Measurements from ENCODE around the gene CDH26.

The CDH26 gene

DNA sequence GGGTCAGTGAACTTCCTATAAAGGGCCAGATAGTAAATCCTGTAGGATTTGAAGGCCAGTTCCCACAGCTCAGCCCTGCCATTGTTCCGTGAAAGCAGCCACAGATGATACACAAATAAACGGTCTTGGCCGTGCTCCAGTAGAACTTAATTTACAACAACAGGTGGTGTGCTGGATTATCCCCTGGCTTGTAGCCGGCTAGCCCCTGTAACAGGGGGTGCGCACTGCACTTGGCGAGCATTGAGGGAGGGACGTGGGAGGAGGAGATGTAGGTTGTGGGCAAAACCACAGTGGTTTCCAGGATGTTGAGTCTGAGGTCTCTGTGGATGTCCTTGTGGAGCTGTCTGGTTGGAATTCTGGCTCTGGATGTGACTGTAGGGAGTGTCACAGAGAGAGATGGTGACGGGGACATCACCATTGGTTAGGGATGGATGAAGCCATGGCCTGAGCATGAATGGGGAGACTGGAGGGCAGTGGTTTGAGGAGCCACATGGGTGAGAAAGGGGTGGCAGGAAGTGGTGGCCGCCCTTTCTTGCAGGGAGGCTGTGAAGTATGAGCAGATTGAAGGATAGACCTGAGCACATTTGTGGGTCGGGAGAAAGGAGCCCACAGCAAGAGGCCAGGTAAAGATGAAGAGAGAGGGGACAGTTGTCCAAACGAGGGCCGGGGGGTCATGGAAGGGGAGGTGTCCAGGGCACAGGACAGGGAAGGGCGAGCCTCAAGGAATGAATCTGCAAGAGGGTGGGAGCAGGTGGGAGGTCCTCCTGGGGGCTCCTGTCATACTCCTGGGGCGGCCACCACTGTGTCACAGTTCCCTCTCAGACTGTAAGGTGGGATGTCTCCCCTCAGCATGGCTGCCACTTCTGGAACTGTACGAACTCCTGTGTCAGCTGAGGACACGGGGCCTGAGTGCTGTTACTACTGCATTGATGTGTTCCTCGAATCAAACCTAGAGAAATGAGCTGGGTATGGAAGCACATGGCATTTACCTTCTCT is 53.6 kb downstream of the CDH26 start:
- no peak for DNase-seq (ENCODE audit: extremely low read depth, low read depth)
- TF ChIP-seq, protein P1, sequence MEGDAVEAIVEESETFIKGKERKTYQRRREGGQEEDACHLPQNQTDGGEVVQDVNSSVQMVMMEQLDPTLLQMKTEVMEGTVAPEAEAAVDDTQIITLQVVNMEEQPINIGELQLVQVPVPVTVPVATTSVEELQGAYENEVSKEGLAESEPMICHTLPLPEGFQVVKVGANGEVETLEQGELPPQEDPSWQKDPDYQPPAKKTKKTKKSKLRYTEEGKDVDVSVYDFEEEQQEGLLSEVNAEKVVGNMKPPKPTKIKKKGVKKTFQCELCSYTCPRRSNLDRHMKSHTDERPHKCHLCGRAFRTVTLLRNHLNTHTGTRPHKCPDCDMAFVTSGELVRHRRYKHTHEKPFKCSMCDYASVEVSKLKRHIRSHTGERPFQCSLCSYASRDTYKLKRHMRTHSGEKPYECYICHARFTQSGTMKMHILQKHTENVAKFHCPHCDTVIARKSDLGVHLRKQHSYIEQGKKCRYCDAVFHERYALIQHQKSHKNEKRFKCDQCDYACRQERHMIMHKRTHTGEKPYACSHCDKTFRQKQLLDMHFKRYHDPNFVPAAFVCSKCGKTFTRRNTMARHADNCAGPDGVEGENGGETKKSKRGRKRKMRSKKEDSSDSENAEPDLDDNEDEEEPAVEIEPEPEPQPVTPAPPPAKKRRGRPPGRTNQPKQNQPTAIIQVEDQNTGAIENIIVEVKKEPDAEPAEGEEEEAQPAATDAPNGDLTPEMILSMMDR (IDR thresholded peaks at IDR 0.05; ENCODE audit: low read depth, low read length) = no peak

DNA sequence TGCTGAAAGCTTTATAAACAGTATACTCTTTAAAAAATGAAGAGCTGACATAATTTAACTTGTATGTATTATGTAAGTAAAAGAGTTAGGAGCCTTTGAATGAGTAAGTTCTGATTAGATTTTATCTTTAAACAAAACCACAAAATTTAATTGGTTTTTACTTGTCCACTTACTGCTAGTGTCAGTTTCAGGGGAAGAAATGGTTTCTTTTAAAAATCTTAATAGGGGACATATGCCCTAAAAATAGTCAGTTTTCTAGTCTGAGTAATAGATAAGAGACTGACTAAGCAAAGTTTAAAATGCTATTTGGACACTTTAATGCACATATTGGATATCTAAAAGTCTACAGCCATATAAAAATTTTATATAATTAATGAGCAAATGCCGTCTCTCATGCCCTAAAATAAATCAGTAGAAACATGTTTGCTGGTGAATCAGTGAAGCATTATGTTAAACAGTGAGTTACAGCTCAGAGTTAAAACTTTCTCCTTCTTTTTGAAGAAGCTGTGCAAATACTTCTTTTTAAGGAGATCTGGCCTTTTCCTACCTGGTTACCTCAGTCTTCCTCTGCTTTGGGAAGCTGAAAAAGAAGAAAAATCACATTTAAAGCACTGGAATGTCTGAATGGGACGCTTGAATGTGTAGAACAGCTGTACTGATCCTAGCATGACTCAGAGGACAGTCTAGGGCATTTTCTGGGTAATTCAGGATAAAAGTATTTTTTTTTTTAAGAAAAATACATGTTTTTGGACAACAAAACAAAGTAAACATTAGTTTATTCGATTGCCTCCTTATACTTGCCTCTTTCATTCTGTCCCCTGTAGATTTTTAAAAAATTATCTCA is 55.3 kb downstream of the CDH26 start:
- DNase-seq (ENCODE audit: extremely low read depth, low read depth) = no peak
- TF ChIP-seq, protein P1 (IDR thresholded peaks at IDR 0.05; ENCODE audit: low read depth, low read length) = no peak

DNA sequence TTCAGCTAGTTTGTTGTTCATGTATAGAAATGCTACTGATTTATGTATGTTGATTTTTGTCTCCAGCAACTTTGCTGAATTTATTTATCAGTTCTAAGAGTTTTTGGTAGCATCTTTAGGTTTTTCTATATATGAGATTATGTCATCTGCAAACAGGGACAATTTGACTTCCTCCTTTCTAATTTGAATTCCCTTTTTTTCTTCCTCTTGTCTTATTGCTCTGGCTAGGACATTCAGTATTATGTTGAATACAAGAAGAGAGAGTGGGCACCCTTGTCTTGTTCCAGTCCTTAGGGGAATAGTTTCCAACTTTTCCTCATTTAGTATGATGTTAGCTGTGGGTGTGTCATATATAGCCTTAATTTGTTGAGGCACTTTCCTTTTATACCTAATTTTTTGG is 58.2 kb downstream of the CDH26 start:
- DNase-seq (ENCODE audit: extremely low read depth, low read depth) = no peak
- TF ChIP-seq, protein P1 (IDR thresholded peaks at IDR 0.05; ENCODE audit: low read depth, low read length) = no peak

DNA sequence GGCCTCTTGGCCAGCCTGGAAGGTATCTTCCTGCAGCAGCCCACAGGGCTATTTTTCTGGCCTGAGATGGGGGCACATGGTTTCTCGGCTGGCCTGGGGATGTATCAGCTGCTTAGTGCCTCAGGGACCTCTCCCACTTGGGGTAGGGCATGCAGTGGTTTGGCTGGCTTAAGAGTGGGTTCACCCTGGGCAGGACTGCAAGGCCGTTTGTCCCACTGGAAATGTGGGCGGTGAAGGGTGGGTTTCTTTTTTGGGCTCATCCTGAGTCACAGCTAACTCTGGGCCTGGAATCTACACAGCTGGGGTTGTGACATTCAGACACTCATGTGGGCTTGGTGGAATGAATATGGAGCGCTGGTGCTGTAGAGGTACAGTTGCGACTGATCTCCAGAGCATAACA is 62.0 kb downstream of the CDH26 start:
- TF ChIP-seq, protein P1 (IDR thresholded peaks at IDR 0.05; ENCODE audit: low read depth, low read length) = no peak
- DNase-seq (ENCODE audit: extremely low read depth, low read depth) = no peak

DNA sequence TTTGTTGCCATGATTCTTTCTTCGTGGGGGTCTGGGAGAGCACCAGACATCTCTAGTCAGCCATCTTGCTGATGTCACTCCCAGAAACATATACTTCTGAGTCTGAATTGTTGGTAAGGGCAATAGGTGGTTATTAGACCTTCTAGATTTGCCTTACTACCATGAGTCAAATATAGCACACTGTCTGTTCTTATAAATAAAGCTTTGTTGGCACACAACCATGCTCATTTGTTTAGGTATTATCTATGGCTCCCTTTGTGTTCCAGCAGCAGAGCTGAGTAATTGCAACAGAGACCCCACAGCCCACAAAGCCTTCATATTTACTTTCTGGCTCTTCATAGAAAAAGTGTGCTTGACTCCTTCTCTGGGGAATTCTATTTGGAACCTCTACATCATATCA is 62.9 kb downstream of the CDH26 start:
- DNase-seq (ENCODE audit: extremely low read depth, low read depth) = no peak
- TF ChIP-seq, protein P1 (IDR thresholded peaks at IDR 0.05; ENCODE audit: low read depth, low read length) = no peak

DNA sequence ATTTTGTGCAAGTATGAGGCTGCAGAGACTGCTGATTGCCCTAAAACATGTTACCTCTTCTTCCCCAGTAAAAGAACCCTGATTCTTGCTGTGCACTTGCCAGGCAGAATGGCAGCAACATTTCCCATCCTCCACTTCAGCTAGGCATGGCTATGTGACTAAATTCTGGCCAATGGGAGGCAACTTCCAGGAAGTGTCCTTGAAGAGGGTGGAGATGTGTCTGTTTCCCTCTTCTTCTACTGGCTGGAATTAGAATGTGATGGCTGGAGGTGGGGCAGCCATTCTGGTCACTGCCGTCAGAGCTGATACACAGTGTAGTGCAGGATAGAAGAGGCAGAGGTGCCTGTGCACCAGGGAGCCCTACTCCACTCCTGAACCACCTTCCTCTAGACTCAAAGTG is 64.6 kb downstream of the CDH26 start:
- TF ChIP-seq, protein P1 (IDR thresholded peaks at IDR 0.05; ENCODE audit: low read depth, low read length) = no peak

DNA sequence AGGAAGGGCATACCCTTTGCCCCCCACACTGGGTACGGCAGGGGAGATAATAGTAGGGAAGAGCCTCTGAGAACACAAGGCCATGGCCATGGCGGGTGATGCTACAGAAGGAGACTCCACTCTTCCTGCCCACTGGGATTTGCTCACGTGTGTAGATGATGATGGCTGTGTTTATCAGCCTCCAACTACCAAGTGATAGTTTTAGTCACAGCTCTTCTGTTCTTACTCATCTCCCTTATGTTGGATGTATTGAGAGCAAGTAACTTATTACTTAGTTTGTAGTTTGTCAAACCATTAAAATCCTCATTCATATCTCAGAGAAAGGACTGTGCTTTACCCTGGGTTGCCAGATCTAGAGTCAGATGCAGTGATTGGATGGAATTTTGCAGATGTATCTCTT is 66.0 kb downstream of the CDH26 start:
- TF ChIP-seq, protein P1 (IDR thresholded peaks at IDR 0.05; ENCODE audit: low read depth, low read length) = no peak
- no peak for DNase-seq (ENCODE audit: extremely low read depth, low read depth)

More for the DNA sequence above, 64.6 kb downstream of the CDH26 start:
- DNase-seq (ENCODE audit: extremely low read depth, low read depth) = no peak
